ENCODE results near the gene IQUB.
"Not testable (repeated sequence)": the region's sequence is repeated elsewhere in the genome, so short reads cannot be mapped to it uniquely, and the experiment has no call there.

The IQUB gene

GRCh38 chr7:123558289-123558874, 24.0 kb upstream of the IQUB start:
- DNase-seq (ENCODE audit: low read depth in 1 of 2, low spot score in 1 of 2) = no peak
- in situ Hi-C loops (cut with HindIII; ENCODE audit: low pct_unique_long_range_greater_than_20kb, low sequenced_read_pairs) = no loop called here
- no peak for TF ChIP-seq JUND (IDR thresholded peaks at IDR 0.05; ENCODE audit: low read depth)

GRCh38 chr7:123557398-123558288, 23.2 kb upstream of the IQUB start, which contains the start of gene NDUFA5:
TSS of gene NDUFA5 (minus strand) at chr7:123557818. CDS start at chr7:123557795, 23 bp downstream.
- no peak for TF ChIP-seq JUND (IDR thresholded peaks at IDR 0.05; ENCODE audit: low read depth)
- DNase-seq (ENCODE audit: low read depth in 1 of 2, low spot score in 1 of 2) = peak; percentile 37 to 98
- in situ Hi-C loops (cut with HindIII; ENCODE audit: low pct_unique_long_range_greater_than_20kb, low sequenced_read_pairs) = no loop called here

GRCh38 chr7:123557016-123557397, 22.6 kb upstream of the IQUB start:
- in situ Hi-C loops (cut with HindIII; ENCODE audit: low pct_unique_long_range_greater_than_20kb, low sequenced_read_pairs) = no loop called here
- DNase-seq (ENCODE audit: low read depth in 1 of 2, low spot score in 1 of 2) = peak in 1 of 2 experiments; percentile 4
- TF ChIP-seq JUND (IDR thresholded peaks at IDR 0.05; ENCODE audit: low read depth) = no peak

GRCh38 chr7:123555484-123555883, 21.1 kb upstream of the IQUB start:
- DNase-seq (ENCODE audit: low read depth in 1 of 2, low spot score in 1 of 2) = no peak
- no peak for TF ChIP-seq JUND (IDR thresholded peaks at IDR 0.05; ENCODE audit: low read depth)
- in situ Hi-C loops (cut with HindIII; ENCODE audit: low pct_unique_long_range_greater_than_20kb, low sequenced_read_pairs) = no loop called here

GRCh38 chr7:123553159-123553558, 18.8 kb upstream of the IQUB start:
- DNase-seq (ENCODE audit: low read depth in 1 of 2, low spot score in 1 of 2) = no peak
- in situ Hi-C loops (cut with HindIII; ENCODE audit: low pct_unique_long_range_greater_than_20kb, low sequenced_read_pairs) = no loop called here
- TF ChIP-seq JUND (IDR thresholded peaks at IDR 0.05; ENCODE audit: low read depth) = no peak

GRCh38 chr7:123552641-123553040, 18.2 kb upstream of the IQUB start:
- in situ Hi-C loops (cut with HindIII; ENCODE audit: low pct_unique_long_range_greater_than_20kb, low sequenced_read_pairs) = no loop called here
- no peak for DNase-seq (ENCODE audit: low read depth in 1 of 2, low spot score in 1 of 2)
- TF ChIP-seq JUND (IDR thresholded peaks at IDR 0.05; ENCODE audit: low read depth) = no peak

GRCh38 chr7:123552134-123552533, 17.7 kb upstream of the IQUB start:
- in situ Hi-C loops (cut with HindIII; ENCODE audit: low pct_unique_long_range_greater_than_20kb, low sequenced_read_pairs); DNase-seq (ENCODE audit: low read depth in 1 of 2, low spot score in 1 of 2): not testable (repeated sequence)

- in situ Hi-C loops (cut with HindIII; ENCODE audit: low pct_unique_long_range_greater_than_20kb, low sequenced_read_pairs) = no loop called here
- TF ChIP-seq JUND (IDR thresholded peaks at IDR 0.05; ENCODE audit: low read depth) = no peak
These were observed 14.0 kb upstream of the IQUB start for GRCh38 chr7:123548406-123548805.

GRCh38 chr7:123539871-123540270, 5.5 kb upstream of the IQUB start:
- no peak for DNase-seq (ENCODE audit: low read depth in 1 of 2, low spot score in 1 of 2)
- in situ Hi-C loops (cut with HindIII; ENCODE audit: low pct_unique_long_range_greater_than_20kb, low sequenced_read_pairs) = no loop called here
- TF ChIP-seq JUND (IDR thresholded peaks at IDR 0.05; ENCODE audit: low read depth) = no peak

More at GRCh38 chr7:123548406-123548805, 14.0 kb upstream of the IQUB start:
- no peak for DNase-seq (ENCODE audit: low read depth in 1 of 2, low spot score in 1 of 2)

GRCh38 chr7:123538897-123539296, 4.5 kb upstream of the IQUB start:
- no peak for TF ChIP-seq JUND (IDR thresholded peaks at IDR 0.05; ENCODE audit: low read depth)
- in situ Hi-C loops (cut with HindIII; ENCODE audit: low pct_unique_long_range_greater_than_20kb, low sequenced_read_pairs) = no loop called here
- no peak for DNase-seq (ENCODE audit: low read depth in 1 of 2, low spot score in 1 of 2)

GRCh38 chr7:123538189-123538714, 3.9 kb upstream of the IQUB start:
- in situ Hi-C loops (cut with HindIII; ENCODE audit: low pct_unique_long_range_greater_than_20kb, low sequenced_read_pairs) = no loop called here

GRCh38 chr7:123537026-123537642, 2.7 kb upstream of the IQUB start:
- no peak for TF ChIP-seq JUND (IDR thresholded peaks at IDR 0.05; ENCODE audit: low read depth)
- in situ Hi-C loops (cut with HindIII; ENCODE audit: low pct_unique_long_range_greater_than_20kb, low sequenced_read_pairs) = no loop called here
- DNase-seq (ENCODE audit: low read depth in 1 of 2, low spot score in 1 of 2) = peak in 1 of 2 experiments; percentile 33

More at GRCh38 chr7:123538189-123538714, 3.9 kb upstream of the IQUB start:
- TF ChIP-seq JUND (IDR thresholded peaks at IDR 0.05; ENCODE audit: low read depth) = no peak
- DNase-seq (ENCODE audit: low read depth in 1 of 2, low spot score in 1 of 2) = no peak

GRCh38 chr7:123535517-123535916, 1.1 kb upstream of the IQUB start:
- TF ChIP-seq JUND (IDR thresholded peaks at IDR 0.05; ENCODE audit: low read depth) = no peak
- no peak for DNase-seq (ENCODE audit: low read depth in 1 of 2, low spot score in 1 of 2)
- in situ Hi-C loops (cut with HindIII; ENCODE audit: low pct_unique_long_range_greater_than_20kb, low sequenced_read_pairs) = no loop called here

Measured in T47D (cell line).